LNCaP clone FGC (cell line): ENCODE measurements around the gene LIMK2.

Experiments
- DNase-seq: peaks from one replicate; pipeline ENCODE4 v3.0.0-alpha.2; 2011; ENCODE audit warnings: low read depth
- H3K4me3 ChIP-seq: 2 replicates; pipeline ENCODE4 v1.5.1; 2011; ENCODE audit warnings: mild to moderate bottlenecking, low read depth, low read length, control low read depth
- TF ChIP-seq, protein P1 (sequence below): IDR thresholded peaks from 2 replicates; pipeline ENCODE4 v1.5.1; 2012; ENCODE audit warnings: mild to moderate bottlenecking; ENCODE audit not compliant: control insufficient read depth, insufficient read depth; ENCODE audit errors: extremely low read depth

The LIMK2 gene

GRCh38 chr22:31284281-31285155 is 72.4 kb downstream of the LIMK2 start:
- no peak for DNase-seq
- TF ChIP-seq, protein P1, sequence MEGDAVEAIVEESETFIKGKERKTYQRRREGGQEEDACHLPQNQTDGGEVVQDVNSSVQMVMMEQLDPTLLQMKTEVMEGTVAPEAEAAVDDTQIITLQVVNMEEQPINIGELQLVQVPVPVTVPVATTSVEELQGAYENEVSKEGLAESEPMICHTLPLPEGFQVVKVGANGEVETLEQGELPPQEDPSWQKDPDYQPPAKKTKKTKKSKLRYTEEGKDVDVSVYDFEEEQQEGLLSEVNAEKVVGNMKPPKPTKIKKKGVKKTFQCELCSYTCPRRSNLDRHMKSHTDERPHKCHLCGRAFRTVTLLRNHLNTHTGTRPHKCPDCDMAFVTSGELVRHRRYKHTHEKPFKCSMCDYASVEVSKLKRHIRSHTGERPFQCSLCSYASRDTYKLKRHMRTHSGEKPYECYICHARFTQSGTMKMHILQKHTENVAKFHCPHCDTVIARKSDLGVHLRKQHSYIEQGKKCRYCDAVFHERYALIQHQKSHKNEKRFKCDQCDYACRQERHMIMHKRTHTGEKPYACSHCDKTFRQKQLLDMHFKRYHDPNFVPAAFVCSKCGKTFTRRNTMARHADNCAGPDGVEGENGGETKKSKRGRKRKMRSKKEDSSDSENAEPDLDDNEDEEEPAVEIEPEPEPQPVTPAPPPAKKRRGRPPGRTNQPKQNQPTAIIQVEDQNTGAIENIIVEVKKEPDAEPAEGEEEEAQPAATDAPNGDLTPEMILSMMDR = no peak
- H3K4me3 ChIP-seq = no peak overlapping the region

GRCh38 chr22:31286360-31287255 is 74.5 kb downstream of the LIMK2 start:
- no peak for DNase-seq
- no peak overlapping the region for H3K4me3 ChIP-seq
- TF ChIP-seq, protein P1 = no peak

DNA sequence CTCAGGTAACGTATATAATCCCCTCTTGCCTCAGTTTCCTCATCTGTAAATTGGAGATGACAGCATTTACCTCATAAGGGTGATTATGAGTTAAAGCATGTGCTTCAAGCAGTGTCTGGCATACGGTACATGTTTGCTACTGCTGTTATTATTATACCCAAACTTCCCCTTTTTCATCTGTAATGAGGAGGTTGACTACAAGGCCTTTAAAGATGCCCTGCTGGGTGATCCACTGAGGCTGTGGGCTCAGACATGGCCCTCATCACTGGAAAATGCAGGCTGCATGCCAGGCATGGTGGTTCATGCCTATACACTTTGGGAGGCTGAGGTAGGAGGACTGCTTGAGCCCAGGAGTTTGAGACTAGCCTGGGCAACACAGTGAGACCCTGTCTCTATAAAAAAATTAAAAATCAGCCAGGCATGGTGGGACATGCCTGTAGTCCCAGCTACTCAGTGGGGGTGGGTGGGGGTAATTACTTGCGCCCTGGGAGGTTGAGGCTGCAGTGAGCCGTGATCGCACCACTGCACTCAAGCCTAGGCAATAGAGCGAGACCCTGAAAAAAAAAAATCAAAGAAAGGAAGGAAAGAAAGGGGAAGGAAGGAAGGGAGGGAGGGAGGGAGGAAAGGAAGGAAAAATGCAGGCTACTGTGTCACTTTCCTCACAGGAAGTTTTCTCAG is 75.9 kb downstream of the LIMK2 start:
- H3K4me3 ChIP-seq = no peak overlapping the region
- TF ChIP-seq, protein P1 = no peak
- no peak for DNase-seq

DNA sequence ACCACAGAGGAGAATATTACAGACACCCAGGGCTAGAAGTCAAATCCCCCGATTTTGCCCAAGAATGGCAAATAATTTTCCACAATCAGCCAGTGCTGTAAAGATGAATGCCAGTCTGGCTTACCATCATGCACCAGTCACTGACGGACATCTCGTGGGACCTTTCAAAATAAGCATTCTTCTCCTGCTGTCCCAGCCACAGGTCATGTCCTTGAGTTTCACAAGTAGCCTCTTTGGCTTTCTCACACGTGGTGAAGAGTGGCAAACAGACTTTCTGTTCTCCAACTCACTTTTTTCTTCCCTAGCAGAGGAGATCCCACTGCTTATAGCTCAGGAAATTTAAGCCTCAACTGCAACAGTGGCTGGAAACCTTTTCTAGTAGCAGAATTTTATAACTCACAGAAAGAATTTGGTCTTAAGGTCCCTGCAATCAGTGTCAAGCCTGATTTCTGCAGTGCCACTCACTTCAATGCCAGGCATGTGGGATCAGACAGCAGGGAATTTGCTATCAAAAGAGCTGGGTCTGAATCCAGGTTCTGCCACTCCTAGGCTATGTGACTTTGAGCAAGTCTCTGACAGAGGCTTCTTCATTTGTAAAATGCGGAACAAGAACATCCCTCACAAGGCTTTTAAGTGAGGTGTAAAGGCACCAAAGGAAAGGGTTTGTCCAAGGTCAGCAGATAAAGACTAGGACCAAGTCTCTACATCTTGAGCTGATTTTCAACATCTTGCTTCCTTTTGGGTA is 76.6 kb downstream of the LIMK2 start:
- DNase-seq = no peak
- H3K4me3 ChIP-seq = no peak overlapping the region
- TF ChIP-seq, protein P1 = no peak

GRCh38 chr22:31289344-31289743 is 77.2 kb downstream of the LIMK2 start:
- H3K4me3 ChIP-seq = no peak overlapping the region
- no peak for DNase-seq
- TF ChIP-seq, protein P1 = no peak
